Tibial nerve (tissue), 3 donors: ENCODE measurements around the gene WDFY3.

Experiments
- CTCF ChIP-seq, 5 experiments: fragments of 200-600 bp in 3 of 5; fragments of 450-650 bp in 2 of 5; sonication (generic) in 3 of 5; IDR thresholded peaks; one replicate each; pipeline ENCODE4 v1.5.1; 2016 to 2019; ENCODE audit warnings: antibody characterized with exemption in 5 of 5, mild to moderate bottlenecking in 3 of 5, moderate library complexity in 2 of 5
- POLR2A ChIP-seq, 2 donors: fragments of 450-650 bp; IDR thresholded peaks; one replicate each; pipeline ENCODE4 v1.6.1; 2017; ENCODE audit warnings: antibody characterized with exemption in 2 of 2, mild to moderate bottlenecking in 2 of 2, moderate library complexity in 2 of 2

DNA sequence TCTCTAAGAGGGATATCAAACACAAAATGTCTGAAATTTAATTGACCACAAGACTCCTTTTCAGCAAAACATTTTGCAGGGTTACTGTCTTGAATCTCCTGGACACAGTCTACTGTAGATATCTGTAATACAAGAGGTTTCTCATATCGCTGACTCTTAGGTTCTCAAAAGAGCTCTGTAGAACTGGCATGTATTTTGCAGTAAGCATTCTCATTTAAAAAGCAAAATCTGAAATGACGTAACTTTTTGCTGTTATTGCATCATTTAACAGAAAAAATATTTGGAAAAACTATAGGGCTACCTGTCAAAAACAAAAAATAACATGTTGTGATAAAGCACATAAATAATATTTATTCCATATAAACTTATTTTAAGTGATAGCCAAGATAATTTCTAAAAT, 269.3 kb downstream of the WDFY3 start:
- TF ChIP-seq CTCF (IDR thresholded peaks at IDR 0.05) (no peak), POLR2A (IDR thresholded peaks at IDR 0.05) (no peak)
